Stimulated activated CD4-positive, alpha-beta T cell treated with anti-CD3 and anti-CD28 coated beads, Interleukin-12 subunit alpha, Interleukin-12 subunit beta, amount 100 ng/mL, for 48 hours (primary cell): ENCODE results near the gene CACTIN.
"Not testable (repeated sequence)": the region's sequence is repeated elsewhere in the genome, so short reads cannot be mapped to it uniquely, and the experiment has no call there.

Experiments
- DNase-seq, 3 donors: peaks; one replicate each; pipeline ENCODE4 v3.0.0-alpha.2; 2020; ENCODE audit warnings: low read depth in 2 of 3, low spot score in 1 of 3

CACTIN gene

GRCh38 chr19:3572132-3572854 is 54.3 kb downstream of the CACTIN start:
- peak; percentile 98 to 100 (median 100) for DNase-seq

- DNase-seq: no peak
Measured at GRCh38 chr19:3570606-3571011, 56.0 kb downstream of the CACTIN start.

- not testable (repeated sequence) for DNase-seq
Measured at GRCh38 chr19:3570042-3570441, 56.5 kb downstream of the CACTIN start.

GRCh38 chr19:3565139-3565538 is 61.5 kb downstream of the CACTIN start:
- no peak for DNase-seq

- no peak for DNase-seq
Measured at GRCh38 chr19:3563709-3564524, 62.7 kb downstream of the CACTIN start.
